Measurements from ENCODE around the gene FBXL22. TPM values are rescaled to one million over a fixed set of nuclear protein-coding genes. Genes with fewer than 3 reads are reported as not detected.

Gene FBXL22
- total RNA-seq, 4 donors from 2014 or later = 0.19 to 6.5 (median 3.1) TPM

DNA sequence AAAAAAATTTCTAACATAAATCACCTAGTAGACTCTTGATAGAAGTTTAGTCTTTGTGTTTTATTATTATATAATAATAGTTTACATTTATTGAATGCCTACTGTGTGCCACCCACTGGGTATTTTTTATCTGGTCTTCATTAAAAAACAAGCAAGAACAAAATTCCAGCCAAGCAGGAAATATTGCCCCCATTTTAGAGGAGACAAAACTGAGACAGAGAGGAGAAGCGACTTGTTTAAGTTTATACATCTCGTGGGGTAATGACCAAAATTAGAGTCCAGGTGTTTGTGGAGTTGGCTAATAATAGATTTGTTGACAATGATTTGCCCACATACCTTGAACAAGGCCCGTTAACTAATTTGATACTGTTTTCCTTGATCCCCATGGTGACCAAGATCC, 33.1 kb upstream of the FBXL22 start:
- Histone ChIP-seq H3K36me3 (peaks cover 4 to 95% (median 4%) of the 10 kb centered on the region in 3 donors), H3K27ac (no peak overlapping the region), H3K9me3 (no peaks in the 10 kb centered on the region), H3K4me3 (no peak overlapping the region), H3K4me1 (no peaks in the 10 kb centered on the region), H3K27me3 (no peaks in the 10 kb centered on the region)
- DNase-seq = no peak
- no peak for TF ChIP-seq POLR2A (IDR thresholded peaks at IDR 0.05)
- TF ChIP-seq, protein P1, sequence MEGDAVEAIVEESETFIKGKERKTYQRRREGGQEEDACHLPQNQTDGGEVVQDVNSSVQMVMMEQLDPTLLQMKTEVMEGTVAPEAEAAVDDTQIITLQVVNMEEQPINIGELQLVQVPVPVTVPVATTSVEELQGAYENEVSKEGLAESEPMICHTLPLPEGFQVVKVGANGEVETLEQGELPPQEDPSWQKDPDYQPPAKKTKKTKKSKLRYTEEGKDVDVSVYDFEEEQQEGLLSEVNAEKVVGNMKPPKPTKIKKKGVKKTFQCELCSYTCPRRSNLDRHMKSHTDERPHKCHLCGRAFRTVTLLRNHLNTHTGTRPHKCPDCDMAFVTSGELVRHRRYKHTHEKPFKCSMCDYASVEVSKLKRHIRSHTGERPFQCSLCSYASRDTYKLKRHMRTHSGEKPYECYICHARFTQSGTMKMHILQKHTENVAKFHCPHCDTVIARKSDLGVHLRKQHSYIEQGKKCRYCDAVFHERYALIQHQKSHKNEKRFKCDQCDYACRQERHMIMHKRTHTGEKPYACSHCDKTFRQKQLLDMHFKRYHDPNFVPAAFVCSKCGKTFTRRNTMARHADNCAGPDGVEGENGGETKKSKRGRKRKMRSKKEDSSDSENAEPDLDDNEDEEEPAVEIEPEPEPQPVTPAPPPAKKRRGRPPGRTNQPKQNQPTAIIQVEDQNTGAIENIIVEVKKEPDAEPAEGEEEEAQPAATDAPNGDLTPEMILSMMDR (IDR thresholded peaks at IDR 0.05) = no peak
- intact Hi-C loops (cut with DNase I) = no loop called here
- WGBS, 2 donors = 30 to 50% methylated on average over 3 of the region's 3 CpGs

DNA sequence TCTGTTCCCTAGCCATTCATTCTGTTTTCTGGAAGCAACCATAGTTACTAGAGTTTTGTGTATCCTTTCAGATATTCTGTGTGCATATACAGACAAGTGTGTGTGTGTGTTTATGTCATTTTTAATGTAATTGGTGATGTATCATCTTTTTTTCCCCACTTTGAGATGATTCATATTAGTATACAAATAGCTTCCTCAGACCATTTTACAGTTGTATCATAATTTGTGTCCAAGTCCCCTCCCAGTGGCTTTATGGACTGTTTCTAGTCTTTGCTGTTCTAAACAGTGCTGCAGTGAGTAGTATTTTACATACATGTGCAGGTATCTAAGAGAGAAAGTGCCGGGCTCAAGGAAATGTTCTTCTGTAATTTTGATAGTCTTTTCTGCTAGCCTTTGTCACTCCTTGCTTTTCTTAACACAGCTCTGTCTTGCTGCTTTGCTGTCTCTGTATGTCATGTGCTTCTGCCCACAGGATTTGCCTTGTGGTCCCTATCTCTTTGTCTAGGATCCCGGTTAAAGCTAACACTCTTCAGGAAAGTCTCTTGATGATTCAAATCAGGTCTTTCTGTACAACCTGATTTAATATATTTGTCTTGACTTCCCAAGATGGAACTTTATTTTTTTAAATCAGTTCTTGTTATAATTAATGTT, 31.5 kb upstream of the FBXL22 start:
- H3K36me3 ChIP-seq = peaks cover 4 to 92% (median 4%) of the 10 kb centered on the region in 3 donors

DNA sequence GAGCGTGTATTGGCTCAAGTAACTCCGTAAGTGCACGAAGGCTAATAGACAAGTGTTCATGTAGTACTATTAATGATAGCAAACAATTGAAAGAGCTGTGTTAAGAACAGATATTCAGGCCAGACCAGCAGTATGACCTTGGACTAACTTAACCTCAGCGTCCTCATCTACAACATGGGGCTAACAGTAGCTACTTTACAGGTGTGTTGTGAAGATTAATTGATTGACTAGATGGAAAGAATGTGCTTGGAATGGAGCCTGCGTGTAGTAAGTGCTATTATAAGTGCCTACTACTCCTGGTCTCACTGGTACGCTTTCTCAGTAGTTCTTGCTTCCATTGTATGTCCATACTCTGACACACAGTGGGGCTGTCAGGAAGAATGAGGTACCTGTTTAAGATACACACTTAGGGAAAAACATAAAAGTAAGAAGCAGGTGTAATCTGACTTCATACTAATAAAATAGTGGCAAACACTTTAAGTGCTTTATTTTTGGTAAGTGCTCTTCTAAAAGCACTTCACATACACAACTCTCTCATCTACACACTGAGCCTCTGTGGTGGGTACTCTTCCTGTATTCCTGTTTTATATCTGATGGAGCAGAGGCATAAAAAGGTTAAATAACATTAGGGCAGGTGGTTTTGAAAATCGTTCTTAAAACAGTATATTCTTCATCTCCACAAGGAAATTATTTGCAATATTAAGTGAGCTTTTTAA, 24.3 kb upstream of the FBXL22 start:
- no peak for DNase-seq
- H3K36me3 ChIP-seq = peaks cover 0 to 90% (median 8%) of the 10 kb centered on the region in 3 donors
- H3K27me3 ChIP-seq = no peaks in the 10 kb centered on the region
- H3K4me1 ChIP-seq = no peaks in the 10 kb centered on the region
- no peak overlapping the region for H3K27ac ChIP-seq
- TF ChIP-seq POLR2A (IDR thresholded peaks at IDR 0.05) = no peak
- TF ChIP-seq, protein P1 (IDR thresholded peaks at IDR 0.05) = no peak
- WGBS, 2 donors = 92 to 95% methylated on average over 7 of the region's 7 CpGs
- intact Hi-C loops (cut with DNase I) = no loop called here
- H3K4me3 ChIP-seq = no peak overlapping the region
- H3K9me3 ChIP-seq = no peaks in the 10 kb centered on the region

More for the DNA sequence above, 31.5 kb upstream of the FBXL22 start:
- TF ChIP-seq POLR2A (IDR thresholded peaks at IDR 0.05) = no peak
- TF ChIP-seq, protein P1 (IDR thresholded peaks at IDR 0.05) = no peak
- no peaks in the 10 kb centered on the region for H3K27me3 ChIP-seq
- no peak for DNase-seq
- 83 to 84% methylated on average over 2 of the region's 2 CpGs for WGBS, 2 donors
- H3K4me1 ChIP-seq = no peaks in the 10 kb centered on the region
- intact Hi-C loops (cut with DNase I) = no loop called here
- H3K4me3 ChIP-seq = no peak overlapping the region
- no peaks in the 10 kb centered on the region for H3K9me3 ChIP-seq
- H3K27ac ChIP-seq = no peak overlapping the region

DNA sequence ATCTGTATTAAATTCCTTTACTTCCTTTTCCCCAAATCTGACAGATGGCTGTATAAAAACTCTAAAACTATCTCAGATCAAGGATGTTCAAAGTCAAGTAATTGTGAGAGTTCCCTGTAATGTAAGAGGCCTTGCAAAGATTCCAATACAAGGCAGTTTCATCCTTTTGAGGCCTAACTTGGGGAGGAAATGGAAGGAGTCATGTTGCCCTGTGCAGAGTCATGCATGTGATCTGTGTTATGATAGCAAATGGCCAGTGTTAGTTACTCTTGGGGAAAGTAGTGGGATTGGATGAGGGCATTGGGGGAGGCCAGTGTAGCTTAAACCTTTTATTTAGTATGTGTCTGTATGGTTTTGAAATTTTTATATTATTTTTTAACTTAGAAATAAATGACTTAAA, 23.7 kb upstream of the FBXL22 start:
- no peak overlapping the region for H3K27ac ChIP-seq
- no peaks in the 10 kb centered on the region for H3K4me1 ChIP-seq
- H3K36me3 ChIP-seq = peaks cover 0 to 83% (median 8%) of the 10 kb centered on the region in 3 donors
- no peaks in the 10 kb centered on the region for H3K9me3 ChIP-seq
- TF ChIP-seq POLR2A (IDR thresholded peaks at IDR 0.05) = no peak
- TF ChIP-seq, protein P1 (IDR thresholded peaks at IDR 0.05) = no peak
- H3K4me3 ChIP-seq = no peak overlapping the region
- no peaks in the 10 kb centered on the region for H3K27me3 ChIP-seq
- DNase-seq = no peak
- intact Hi-C loops (cut with DNase I) = no loop called here

DNA sequence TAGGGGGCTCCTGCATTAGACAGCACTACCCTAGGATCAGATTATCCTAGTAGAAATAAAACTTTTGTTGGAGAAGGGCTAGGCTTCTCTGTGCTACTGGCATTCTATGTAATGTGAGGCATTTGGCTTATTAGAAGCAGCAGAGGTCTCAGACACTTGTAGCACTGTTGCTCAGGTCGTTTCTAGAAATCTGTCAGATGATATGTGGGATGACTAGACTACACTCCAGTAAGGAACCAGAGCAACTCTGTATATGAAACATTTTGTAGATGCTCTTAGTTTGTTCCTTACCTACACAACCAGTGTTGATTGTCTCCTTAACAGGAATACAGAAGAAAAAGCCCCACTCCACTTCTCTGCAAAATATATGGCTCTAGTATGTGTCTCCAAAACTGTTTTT, 21.9 kb upstream of the FBXL22 start:
- TF ChIP-seq, protein P1 (IDR thresholded peaks at IDR 0.05) = no peak
- no peak overlapping the region for H3K4me3 ChIP-seq
- peaks cover 0 to 88% (median 8%) of the 10 kb centered on the region in 3 donors for H3K36me3 ChIP-seq
- no peak for DNase-seq
- no peaks in the 10 kb centered on the region for H3K4me1 ChIP-seq
- 60 to 67% methylated on average over 1 of the region's 1 CpG for WGBS, 2 donors
- intact Hi-C loops (cut with DNase I) = no loop called here
- no peak overlapping the region for H3K27ac ChIP-seq
- no peaks in the 10 kb centered on the region for H3K9me3 ChIP-seq
- H3K27me3 ChIP-seq = no peaks in the 10 kb centered on the region
